ENCODE data around the gene PAK1IP1. TPM values are rescaled to one million over a fixed set of nuclear protein-coding genes. Genes with fewer than 3 reads are reported as not detected.

The PAK1IP1 gene
- total RNA-seq (ENCODE audit: low replicate concordance), result 7.6 and 13.2 TPM in 2 replicates

GRCh38 chr6:10694302-10695085, at the start of gene PAK1IP1, which contains the start of gene C6orf52:
PAK1IP1 (plus strand) TSS chr6:10694972; CDS start chr6:10694986, 14 bp downstream.
C6orf52 (minus strand) TSS chr6:10694616; CDS start chr6:10687550, 7,066 bp downstream.

GRCh38 chr6:10722820-10723566, 28.2 kb downstream of the PAK1IP1 start, which contains the start of gene TMEM14C:
TMEM14C (plus strand) TSS chr6:10723070; CDS start chr6:10724614, 1,544 bp downstream.

GRCh38 chr6:10747251-10747972, 52.6 kb downstream of the PAK1IP1 start, which contains the start of gene TMEM14B:
TMEM14B (plus strand) TSS chr6:10747805; CDS start chr6:10749246, 1,441 bp downstream.

Other genes starting within 250 kb of the PAK1IP1 start
- 0.38 TPM in 1 of 2 replicates, not detected in the other for gene GCNT2, start 173.6 kb upstream of the PAK1IP1 start, total RNA-seq (ENCODE audit: low replicate concordance)
- gene C6orf52, start 356 bp upstream of the PAK1IP1 start, total RNA-seq (ENCODE audit: low replicate concordance), result 0.38 TPM in 1 of 2 replicates, not detected in the other
- gene TMEM14C, start 28.1 kb downstream of the PAK1IP1 start, total RNA-seq (ENCODE audit: low replicate concordance), result 81.3 and 114 TPM in 2 replicates
- gene TMEM14B, start 52.8 kb downstream of the PAK1IP1 start, total RNA-seq (ENCODE audit: low replicate concordance), result 43.2 and 66.3 TPM in 2 replicates
- gene MAK, start 143.6 kb downstream of the PAK1IP1 start, total RNA-seq (ENCODE audit: low replicate concordance), result not detected in 2 replicates
- not detected in 2 replicates for gene GCM2, start 187.1 kb downstream of the PAK1IP1 start, total RNA-seq (ENCODE audit: low replicate concordance)
- 0.08 TPM in 1 of 2 replicates, not detected in the other for gene SYCP2L, start 192.1 kb downstream of the PAK1IP1 start, total RNA-seq (ENCODE audit: low replicate concordance)

All from smooth muscle cell of the coronary artery (primary cell).